Measurements from ENCODE around the gene HES7.

DNA sequence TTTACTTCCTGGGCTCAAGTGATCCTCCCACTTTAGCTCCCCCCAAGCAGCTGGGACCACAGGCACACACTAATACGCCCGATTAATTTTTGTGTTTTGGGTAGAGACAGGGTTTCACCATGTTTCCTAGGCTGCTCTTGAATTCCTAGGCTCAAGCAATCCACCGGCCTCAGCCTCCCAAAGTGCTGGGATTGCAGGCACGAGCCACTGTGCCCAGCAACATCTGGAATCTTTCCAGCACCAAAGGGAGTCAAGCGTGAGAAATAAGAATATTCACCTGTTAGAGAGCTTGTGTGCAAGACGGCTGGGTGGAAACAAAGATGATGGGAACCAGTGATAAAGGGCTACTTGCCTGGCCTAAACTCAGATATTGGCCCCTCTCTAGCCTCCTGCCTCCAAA is 22.2 kb downstream of the HES7 start:
- TF ChIP-seq CTCF (IDR thresholded peaks at IDR 0.05) (no peak), POLR2AphosphoS5 (IDR thresholded peaks at IDR 0.05; ENCODE audit: low read depth, low read length) (no peak)

All from SK-N-SH (cell line).